MG63 (cell line): Measurements from ENCODE around the gene KIRREL3. TPM values are rescaled to one million over a fixed set of nuclear protein-coding genes. Genes with fewer than 3 reads are reported as not detected.
A peak's percentile ranks its signal among the peaks of the same experiment; 100 is the strongest.

Source experiments
- DNase-seq: peaks from one replicate; pipeline ENCODE4 v3.0.0-alpha.2; 2020
- H3K27me3 ChIP-seq: fragments of 250-450 bp; sonication (Bioruptor Pico); 2 replicates; pipeline ENCODE4 v1.5.1; 2020; ENCODE audit warnings: mild to moderate bottlenecking, moderate library complexity
- H3K36me3 ChIP-seq: fragments of 250-450 bp; sonication (Bioruptor Pico); 2 replicates; pipeline ENCODE4 v1.5.1; 2020; ENCODE audit warnings: mild to moderate bottlenecking, moderate library complexity
- H3K4me3 ChIP-seq: fragments of 250-450 bp; sonication (Bioruptor Pico); 2 replicates; pipeline ENCODE4 v1.5.1; 2020; ENCODE audit warnings: mild to moderate bottlenecking, moderate library complexity
- H3K9me3 ChIP-seq: fragments of 250-450 bp; sonication (Bioruptor Pico); 2 replicates; pipeline ENCODE4 v1.5.1; 2020; ENCODE audit warnings: mild to moderate bottlenecking, moderate library complexity
- total RNA-seq: library from RNA; depleted of rRNA; stranded (reverse); fragments of >200 nt; shearing (Covaris generic); gene quantifications from 2 replicates; pipeline ENCODE4 v1.2.3, GENCODE V29; 2014; ENCODE audit warnings: low replicate concordance

KIRREL3 gene
- total RNA-seq, 1 experiment from 2014 or later: 11.7 TPM

- Histone ChIP-seq H3K36me3 (no peaks in the 10 kb centered on the region), H3K9me3 (no peaks in the 10 kb centered on the region), H3K27me3 (no peaks in the 10 kb centered on the region), H3K4me3 (no peak overlapping the region)
- no peak for DNase-seq
Measured at GRCh38 chr11:126879516-126879915, 121.1 kb downstream of the KIRREL3 start.

- Histone ChIP-seq H3K4me3 (no peak overlapping the region), H3K27me3 (no peaks in the 10 kb centered on the region), H3K36me3 (no peaks in the 10 kb centered on the region), H3K9me3 (no peaks in the 10 kb centered on the region)
- DNase-seq: no peak
Measured at GRCh38 chr11:126878913-126879482, 121.6 kb downstream of the KIRREL3 start.

- H3K9me3 ChIP-seq: no peaks in the 10 kb centered on the region
- H3K36me3 ChIP-seq: no peaks in the 10 kb centered on the region
- DNase-seq: no peak
- H3K27me3 ChIP-seq: no peaks in the 10 kb centered on the region
- H3K4me3 ChIP-seq: no peak overlapping the region
Measured at GRCh38 chr11:126874831-126875230, 125.7 kb downstream of the KIRREL3 start.

GRCh38 chr11:126874276-126874675 lies 126.3 kb downstream of the KIRREL3 start:
- no peak for DNase-seq
- no peaks in the 10 kb centered on the region for H3K9me3 ChIP-seq
- no peaks in the 10 kb centered on the region for H3K27me3 ChIP-seq
- no peaks in the 10 kb centered on the region for H3K36me3 ChIP-seq
- no peak overlapping the region for H3K4me3 ChIP-seq

- Histone ChIP-seq H3K9me3 (no peaks in the 10 kb centered on the region), H3K27me3 (no peaks in the 10 kb centered on the region), H3K4me3 (no peak overlapping the region), H3K36me3 (no peaks in the 10 kb centered on the region)
- no peak for DNase-seq
Measured at GRCh38 chr11:126871792-126872191, 128.8 kb downstream of the KIRREL3 start.

GRCh38 chr11:126870021-126870420 lies 130.5 kb downstream of the KIRREL3 start:
- Histone ChIP-seq H3K27me3 (no peaks in the 10 kb centered on the region), H3K9me3 (no peaks in the 10 kb centered on the region), H3K36me3 (no peaks in the 10 kb centered on the region), H3K4me3 (no peak overlapping the region)
- DNase-seq: no peak

GRCh38 chr11:126868741-126869140 lies 131.8 kb downstream of the KIRREL3 start:
- no peaks in the 10 kb centered on the region for H3K9me3 ChIP-seq
- H3K27me3 ChIP-seq: no peaks in the 10 kb centered on the region
- H3K36me3 ChIP-seq: no peaks in the 10 kb centered on the region
- DNase-seq: no peak
- no peak overlapping the region for H3K4me3 ChIP-seq

- Histone ChIP-seq H3K27me3 (no peaks in the 10 kb centered on the region), H3K36me3 (no peaks in the 10 kb centered on the region), H3K9me3 (no peaks in the 10 kb centered on the region), H3K4me3 (no peak overlapping the region)
- no peak for DNase-seq
Measured at GRCh38 chr11:126864934-126865333, 135.6 kb downstream of the KIRREL3 start.

GRCh38 chr11:126863294-126863997 lies 137.1 kb downstream of the KIRREL3 start:
- DNase-seq: no peak
- Histone ChIP-seq H3K4me3 (no peak overlapping the region), H3K9me3 (no peaks in the 10 kb centered on the region), H3K27me3 (no peaks in the 10 kb centered on the region), H3K36me3 (no peaks in the 10 kb centered on the region)

- no peak for DNase-seq
- H3K36me3 ChIP-seq: no peaks in the 10 kb centered on the region
- H3K9me3 ChIP-seq: no peaks in the 10 kb centered on the region
- no peaks in the 10 kb centered on the region for H3K27me3 ChIP-seq
- no peak overlapping the region for H3K4me3 ChIP-seq
Measured at GRCh38 chr11:126862664-126863243, 137.8 kb downstream of the KIRREL3 start.

- no peaks in the 10 kb centered on the region for H3K9me3 ChIP-seq
- DNase-seq: no peak
- no peaks in the 10 kb centered on the region for H3K36me3 ChIP-seq
- no peak overlapping the region for H3K4me3 ChIP-seq
- H3K27me3 ChIP-seq: no peaks in the 10 kb centered on the region
Measured at GRCh38 chr11:126861796-126862459, 138.6 kb downstream of the KIRREL3 start.

GRCh38 chr11:126857860-126858808 lies 142.4 kb downstream of the KIRREL3 start:
- DNase-seq: peak; percentile 10
- H3K9me3 ChIP-seq: no peaks in the 10 kb centered on the region
- no peaks in the 10 kb centered on the region for H3K36me3 ChIP-seq
- H3K4me3 ChIP-seq: no peak overlapping the region
- no peaks in the 10 kb centered on the region for H3K27me3 ChIP-seq

- Histone ChIP-seq H3K27me3 (no peaks in the 10 kb centered on the region), H3K9me3 (no peaks in the 10 kb centered on the region), H3K36me3 (no peaks in the 10 kb centered on the region), H3K4me3 (no peak overlapping the region)
- no peak for DNase-seq
Measured at GRCh38 chr11:126855536-126855935, 145.0 kb downstream of the KIRREL3 start.

GRCh38 chr11:126853732-126854131 lies 146.8 kb downstream of the KIRREL3 start:
- Histone ChIP-seq H3K4me3 (no peak overlapping the region), H3K36me3 (no peaks in the 10 kb centered on the region), H3K27me3 (no peaks in the 10 kb centered on the region), H3K9me3 (no peaks in the 10 kb centered on the region)
- no peak for DNase-seq

GRCh38 chr11:126844789-126845188 lies 155.8 kb downstream of the KIRREL3 start:
- Histone ChIP-seq H3K4me3 (no peak overlapping the region), H3K27me3 (no peaks in the 10 kb centered on the region), H3K36me3 (no peaks in the 10 kb centered on the region), H3K9me3 (no peaks in the 10 kb centered on the region)
- DNase-seq: no peak

GRCh38 chr11:126843096-126843495 lies 157.5 kb downstream of the KIRREL3 start:
- no peak for DNase-seq
- H3K4me3 ChIP-seq: no peak overlapping the region
- no peaks in the 10 kb centered on the region for H3K36me3 ChIP-seq
- H3K27me3 ChIP-seq: no peaks in the 10 kb centered on the region
- no peaks in the 10 kb centered on the region for H3K9me3 ChIP-seq
